Fibroblast of skin of abdomen (primary cell): ENCODE measurements around the gene SMIM24.
"Not testable (repeated sequence)": the region's sequence is repeated elsewhere in the genome, so short reads cannot be mapped to it uniquely, and the experiment has no call there.

Source experiments
- DNase-seq: peaks from one replicate; pipeline ENCODE4 v3.0.0-alpha.2; 2013

The SMIM24 gene

DNA sequence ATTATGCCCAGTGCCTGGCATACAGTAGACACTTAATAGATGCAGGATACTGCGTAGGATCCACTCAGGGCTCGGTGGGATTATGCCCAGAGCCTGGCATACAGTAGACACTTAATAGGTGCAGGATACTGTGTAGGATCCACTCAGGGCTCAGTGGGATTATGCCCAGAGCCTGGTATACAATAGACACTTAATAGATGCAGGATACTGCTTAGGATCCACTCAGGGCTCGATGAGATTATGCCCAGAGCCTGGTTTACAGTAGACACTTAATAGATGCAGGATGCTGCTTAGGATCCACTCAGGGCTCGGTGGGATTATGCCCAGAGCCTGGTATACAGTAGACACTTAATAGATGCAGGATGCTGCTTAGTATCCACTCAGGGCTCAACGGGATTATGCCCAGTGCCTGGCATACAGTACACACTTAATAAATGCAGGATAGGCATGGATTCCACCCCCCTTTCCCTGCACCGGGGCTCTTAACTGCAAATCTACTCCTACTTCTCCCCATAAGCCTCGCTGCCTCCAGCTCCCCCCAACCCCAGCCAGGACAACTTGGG lies 24.9 kb downstream of the SMIM24 start:
- no peak for DNase-seq

DNA sequence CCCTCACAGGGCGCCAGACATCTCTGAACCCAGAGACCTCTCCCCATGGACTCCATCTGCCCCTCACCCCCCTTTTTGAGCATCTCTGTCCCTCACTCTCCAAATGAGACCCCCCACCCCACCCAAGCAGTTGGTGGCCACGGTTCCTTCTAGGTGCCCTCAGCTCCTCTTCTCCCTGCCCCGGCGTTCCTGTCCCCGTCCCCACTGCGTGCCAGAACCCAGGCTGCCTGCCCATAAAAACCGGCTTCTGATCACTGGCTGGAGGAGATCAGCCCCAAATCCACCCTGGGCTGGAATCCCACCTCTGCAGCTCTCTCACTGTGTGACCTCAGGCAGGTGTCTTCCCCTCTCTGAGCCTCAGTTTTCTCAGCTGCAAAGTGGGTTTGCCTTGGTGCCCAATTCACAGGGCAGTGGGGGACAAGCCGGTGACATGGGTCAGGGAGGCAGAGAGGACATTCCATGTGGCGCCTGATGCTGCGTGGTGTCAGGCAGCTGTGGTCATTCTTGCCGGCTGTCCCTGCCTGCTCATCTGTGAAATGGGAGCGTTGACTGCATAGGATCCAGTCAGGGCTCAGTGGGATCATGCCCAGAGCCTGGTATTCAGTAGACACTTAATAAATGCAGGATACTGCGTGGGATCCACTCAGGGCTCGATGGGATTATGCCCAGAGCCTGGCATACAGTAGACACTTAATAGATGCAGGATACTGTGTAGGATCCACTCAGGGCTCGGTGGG lies 25.5 kb downstream of the SMIM24 start:
- no peak for DNase-seq

DNA sequence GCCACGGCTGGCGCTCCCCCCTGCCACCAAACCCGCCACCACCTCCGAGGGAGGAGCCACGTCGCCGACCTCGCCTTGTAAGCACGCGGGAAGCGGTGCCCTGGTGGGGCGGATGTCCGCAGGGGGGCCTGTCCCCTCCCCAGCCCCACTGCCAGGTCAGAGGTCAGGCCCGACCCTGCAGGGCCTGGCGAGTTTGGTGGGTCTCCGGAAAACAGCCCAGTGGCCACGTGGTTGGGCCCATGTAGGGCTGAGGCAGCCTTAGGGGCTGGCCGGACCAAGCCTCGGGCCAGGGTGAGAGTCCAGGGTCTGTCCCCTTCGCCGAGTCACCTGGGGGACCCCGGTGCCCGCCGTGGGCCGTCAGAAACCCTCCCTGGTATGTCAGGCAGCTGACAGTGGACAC lies 26.5 kb downstream of the SMIM24 start:
- no peak for DNase-seq

DNA sequence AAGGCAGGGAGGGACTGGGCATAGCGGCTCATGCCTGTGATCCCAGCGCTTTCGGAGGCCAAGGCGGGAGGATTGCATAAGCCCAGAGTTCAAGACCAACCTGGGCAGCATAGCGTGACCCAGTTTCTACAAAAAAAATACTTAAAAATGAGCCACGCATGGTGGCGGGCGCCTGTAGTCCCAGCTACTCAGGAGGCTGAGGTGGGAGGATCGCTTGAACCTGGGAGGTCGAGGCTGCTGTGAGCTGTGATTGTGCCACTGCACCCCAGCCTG lies 27.4 kb downstream of the SMIM24 start:
- not testable (repeated sequence) for DNase-seq

DNA sequence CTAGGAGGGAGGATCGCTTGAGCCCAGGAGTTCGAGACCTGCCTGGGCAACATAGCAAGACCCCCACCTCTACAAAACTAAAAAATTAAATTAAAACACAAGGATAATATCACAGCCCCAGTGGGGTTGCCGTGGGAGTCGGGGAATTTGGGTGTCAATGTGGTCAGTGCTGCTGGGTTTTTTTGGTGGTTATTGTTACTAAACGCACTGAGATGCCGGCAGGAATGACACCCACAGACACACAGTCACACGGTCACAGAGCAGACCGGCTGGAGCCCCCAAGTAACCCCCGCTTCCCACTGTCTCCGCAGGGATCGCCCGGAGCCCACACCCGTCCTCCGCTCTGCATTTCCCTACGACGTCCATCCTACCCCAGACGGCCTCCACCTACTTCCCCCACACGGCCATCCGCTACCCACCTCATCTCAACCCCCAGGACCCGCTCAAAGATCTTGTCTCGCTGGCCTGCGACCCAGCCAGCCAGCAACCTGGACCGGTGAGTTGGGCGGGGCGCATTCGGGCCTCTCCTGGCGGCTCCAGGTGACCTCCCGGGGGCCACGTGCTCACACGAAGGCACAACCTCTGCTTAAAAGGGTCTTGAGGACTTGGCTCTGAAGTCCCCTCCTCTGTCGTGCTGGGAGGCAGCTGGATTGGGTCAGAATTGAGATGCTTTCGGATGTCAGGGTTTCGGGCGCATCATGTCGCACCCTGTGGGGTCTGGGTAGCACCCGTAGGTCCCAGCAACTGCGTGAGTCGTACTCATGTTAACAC lies 28.0 kb downstream of the SMIM24 start:
- DNase-seq: no peak

DNA sequence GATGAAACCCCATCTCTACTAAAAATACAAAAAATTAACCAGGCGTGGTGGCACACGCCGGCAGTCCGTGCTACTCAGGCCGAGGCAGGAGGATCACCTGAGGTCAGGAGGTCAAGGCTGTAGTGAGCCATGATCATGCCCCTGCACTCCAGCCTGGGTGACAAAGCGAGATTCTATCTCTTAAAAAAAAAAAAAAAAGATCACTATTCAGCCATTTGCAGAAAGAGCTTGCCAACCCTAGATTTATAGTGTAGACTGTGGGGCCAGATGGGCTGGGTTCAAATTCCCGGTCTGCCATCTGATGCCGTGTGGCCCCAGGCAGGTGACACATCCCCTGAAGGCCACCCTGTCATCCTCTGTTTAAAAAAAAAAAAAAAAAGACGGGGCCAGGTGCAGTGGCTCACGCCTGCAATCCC lies 28.9 kb downstream of the SMIM24 start:
- no peak for DNase-seq

DNA sequence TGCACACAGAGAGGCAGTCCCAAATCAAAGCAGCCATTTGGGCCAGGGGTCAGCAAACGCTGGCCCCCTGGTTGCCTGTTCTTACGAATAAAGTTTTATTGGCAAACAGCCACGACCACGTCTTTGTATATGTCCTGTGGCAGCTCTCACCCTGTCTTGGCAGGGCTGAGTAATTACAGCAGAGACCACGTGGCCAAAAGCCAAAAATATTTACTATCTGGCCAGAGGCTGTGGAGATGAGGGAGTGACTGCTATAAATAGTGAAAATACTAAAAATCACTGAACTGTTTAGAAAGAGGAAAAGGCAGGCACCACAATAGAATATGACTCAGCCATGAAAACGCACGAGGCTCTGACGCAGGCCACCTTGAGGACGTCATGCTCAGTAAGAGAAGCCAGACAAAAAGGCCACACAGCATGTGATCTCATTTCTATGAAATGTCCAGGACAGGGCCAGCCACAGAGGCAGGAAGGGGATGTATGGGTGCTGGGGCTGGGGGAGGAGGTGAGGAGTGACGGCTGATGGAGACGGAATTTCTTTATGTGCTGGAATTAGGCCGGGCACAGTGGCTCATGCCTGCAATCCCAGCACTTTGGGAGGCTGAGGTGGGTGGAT lies 29.4 kb downstream of the SMIM24 start:
- DNase-seq: peak; percentile 100

DNA sequence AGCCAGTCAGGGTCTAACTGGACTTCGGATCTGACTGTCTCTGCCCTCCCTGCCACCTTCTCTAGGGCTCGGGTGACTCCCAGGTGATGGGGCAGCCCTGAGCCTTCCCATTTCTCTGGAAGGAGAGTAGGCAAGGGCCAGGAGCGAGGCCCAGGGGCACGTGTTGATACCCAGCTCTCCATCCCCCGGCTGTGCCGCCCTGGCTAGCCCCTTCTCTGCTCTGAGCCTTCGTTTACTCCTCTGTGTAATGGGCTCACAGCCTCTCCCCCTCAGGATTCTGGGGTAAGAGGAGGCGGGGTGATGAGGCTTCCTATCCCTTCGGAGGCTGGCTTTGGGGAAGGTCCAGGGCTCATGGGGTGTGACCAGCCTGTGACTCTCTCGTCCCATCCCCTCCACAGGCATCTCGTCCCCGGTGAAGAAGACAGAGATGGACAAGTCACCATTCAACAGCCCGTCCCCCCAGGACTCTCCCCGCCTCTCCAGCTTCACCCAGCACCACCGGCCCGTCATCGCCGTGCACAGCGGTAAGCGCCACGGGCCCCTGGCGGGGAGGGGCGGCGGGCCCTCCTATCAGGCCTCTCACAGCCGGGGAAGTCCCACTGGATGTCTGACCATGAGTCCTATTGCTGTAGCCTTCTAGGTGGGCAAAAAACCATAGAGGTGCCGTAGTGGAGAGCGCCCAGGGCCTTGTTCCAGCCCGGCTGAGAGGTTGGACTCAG lies 31.6 kb downstream of the SMIM24 start:
- DNase-seq: no peak

DNA sequence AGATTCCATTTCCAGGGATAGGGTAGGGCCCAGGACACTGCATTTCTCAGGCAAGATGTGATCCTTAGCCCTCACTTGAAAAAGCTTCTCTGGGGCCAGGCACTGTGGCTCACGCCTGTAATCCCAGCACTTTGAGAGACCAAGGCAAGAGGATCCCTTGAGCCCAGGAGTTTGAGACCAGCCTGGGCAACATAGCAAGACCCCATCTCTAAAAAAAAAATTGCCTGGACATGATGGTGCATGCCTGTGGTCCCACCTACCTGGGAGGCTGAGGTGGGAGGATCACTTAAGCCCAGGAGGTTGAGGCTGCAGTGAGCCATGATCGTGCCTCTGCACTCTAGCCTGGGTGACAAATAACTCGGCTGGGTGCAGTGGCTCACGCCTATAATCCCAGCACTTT lies 33.7 kb downstream of the SMIM24 start:
- not testable (repeated sequence) for DNase-seq

DNA sequence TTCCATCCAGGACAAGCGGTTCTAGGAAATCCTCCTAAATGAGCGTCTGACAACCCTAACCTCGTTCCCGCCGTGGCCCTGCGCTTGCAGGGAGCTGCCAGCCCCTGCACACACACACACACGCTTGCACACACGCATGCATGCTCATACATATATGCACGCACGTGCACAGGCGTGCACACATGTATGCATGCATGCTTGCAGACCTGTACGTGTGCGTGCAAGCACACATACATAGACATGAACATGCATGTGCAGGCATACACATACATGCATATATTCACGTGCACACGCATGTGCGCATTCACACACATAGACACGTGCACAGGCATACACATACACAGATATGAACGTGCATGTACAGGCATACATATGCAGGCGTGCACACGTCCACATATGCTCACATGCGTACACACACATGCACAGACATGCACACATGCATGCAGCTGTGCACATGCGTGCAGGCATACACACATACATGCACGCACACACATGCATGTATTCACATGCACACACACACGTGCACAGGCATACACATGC lies 35.6 kb downstream of the SMIM24 start:
- DNase-seq: no peak

DNA sequence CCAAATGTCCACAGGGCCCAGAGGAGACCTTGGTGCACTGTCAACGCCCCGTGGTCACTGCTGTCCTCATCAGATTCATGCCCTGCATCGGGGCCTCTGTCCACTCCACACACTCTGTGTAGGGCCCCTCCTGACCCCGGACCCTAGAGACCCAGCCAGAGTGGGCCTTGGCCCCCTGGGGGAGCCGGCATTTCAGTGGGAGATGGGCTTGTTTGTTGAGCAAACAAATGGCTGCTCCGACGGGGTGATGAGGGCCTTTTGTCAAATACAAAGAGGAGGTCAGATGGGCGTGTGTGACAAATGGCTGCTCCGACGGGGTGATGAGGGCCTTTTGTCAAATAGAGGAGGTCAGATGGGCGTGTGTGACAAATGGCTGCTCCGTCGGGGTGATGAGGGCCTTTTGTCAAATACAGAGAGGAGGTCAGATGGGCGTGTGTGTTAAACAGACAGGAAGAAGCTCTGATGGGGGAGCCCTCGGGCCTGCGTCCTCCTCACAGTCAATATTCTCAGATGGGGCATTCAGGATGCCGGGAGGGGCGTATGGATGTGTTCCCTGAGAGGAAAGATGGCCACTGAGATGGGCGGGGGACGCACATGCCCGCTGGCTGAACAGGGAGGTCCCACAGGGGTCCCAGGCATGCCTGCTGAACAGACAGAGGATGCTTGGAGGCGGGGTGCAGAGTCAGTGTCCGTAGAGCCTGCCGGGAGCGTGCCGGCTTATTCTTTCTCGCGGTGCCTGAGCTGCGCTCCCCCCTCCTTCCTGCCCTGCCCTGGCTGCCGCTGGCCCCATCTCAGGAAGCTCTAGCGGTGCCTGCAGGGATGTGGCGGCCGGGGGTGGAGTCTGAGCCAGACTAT lies 36.3 kb downstream of the SMIM24 start:
- DNase-seq: peak; percentile 20

DNA sequence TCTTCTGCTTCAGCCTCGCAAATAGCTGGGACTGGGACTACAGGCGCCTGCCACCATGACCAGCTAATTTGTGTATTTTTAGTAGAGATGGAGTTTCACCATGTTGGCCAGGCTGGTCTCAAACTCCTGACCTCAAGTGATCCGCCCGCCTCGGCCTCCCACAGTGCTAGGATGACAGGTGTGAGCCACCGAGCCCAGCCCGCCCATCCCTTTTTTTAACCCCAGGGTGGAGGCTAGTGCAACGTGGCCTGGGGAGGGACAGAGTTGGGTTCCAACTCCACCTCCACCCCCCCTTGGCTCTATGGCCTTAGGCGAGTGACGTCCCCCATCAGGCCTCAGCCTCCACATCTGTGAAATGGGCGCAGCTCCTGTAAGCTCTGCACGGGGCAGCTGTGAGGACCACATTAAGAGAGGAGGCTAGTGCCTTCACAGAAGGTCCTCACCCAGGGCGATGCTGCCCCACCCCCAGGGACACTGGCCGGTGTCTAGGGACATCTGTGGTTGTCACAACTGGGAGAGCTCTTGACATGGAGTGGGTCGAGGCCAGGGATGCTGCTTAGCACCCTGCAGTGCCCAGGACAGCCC lies 37.7 kb downstream of the SMIM24 start:
- no peak for DNase-seq

DNA sequence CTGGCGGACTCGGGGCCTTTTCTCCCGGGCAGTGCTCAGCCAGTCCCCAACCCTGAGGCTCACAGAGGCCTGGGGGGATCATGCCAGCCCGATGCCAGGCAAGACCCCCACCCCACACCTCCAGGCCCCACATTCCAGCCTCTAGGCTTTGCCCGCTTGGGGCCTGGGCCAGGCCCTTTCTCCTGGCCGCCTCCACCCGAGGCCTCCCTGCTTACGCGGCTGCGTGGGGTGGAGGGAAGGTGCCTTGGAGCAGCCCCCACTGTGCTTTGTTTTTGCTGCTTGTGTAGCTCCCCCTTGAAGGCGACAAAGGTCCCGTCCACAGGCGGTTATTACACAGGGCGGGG lies 38.4 kb downstream of the SMIM24 start:
- no peak for DNase-seq

DNA sequence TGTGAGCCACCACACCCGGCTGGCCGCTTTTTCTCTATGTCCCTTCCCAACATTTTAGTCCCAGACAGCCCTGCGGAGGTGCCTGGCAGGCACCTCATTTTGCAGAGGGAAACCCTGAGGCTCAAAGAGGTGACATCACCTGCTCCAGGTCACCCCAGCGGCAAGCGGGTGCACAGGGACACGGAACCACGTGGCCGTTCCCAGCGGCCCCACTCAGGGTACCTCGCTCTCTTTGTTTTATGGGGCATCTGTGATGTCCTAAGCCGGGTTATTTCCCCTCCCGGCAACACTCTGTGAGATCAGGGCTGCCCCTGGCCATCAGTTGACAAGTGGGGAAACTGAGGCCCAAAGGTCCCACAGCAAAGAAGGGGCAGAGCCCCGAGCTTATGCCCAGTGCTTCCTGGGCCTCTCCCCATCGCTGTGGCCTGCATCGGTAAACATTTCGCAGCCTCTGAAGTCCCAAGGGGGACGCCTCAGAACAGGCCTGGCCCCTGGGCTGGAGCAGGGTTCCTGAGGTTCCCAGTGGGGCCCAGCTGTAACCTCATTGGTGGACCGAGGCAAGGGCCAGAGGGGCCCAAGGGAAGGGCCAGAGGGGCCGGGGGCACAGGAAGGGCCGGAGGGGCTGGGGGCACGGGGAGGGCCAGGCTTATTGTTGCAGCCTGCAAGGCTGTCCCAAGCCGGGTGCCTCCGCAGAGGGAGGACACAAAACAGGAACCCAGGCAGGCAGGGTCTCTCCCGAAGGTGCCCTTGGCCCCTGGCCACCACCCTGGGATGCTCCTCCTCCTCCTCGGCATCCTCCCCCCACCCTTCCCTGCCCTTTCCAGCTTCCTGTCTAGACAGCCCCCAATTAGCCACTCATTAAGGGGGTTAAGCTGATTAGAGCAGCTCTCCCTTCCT lies 39.0 kb downstream of the SMIM24 start:
- DNase-seq: no peak

DNA sequence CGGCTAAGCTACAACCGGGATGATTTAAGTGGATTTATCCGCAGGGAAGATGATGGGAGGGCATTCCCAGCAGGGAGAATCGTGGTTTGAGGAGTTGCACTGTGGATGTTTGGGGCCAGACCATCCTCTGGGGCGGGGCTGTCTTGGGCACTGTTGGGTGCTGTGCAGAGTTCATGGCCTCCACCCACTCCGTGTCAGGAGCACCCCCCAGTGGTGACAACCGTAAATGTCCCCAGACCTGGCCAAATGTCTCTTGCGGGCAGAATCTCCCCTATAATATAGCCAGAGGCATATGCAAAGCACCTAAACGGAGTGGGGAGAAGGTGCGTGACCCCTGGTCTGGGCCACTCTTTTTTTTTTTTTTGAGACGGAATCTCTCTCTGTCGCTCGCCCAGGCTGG lies 40.2 kb downstream of the SMIM24 start:
- DNase-seq: no peak

DNA sequence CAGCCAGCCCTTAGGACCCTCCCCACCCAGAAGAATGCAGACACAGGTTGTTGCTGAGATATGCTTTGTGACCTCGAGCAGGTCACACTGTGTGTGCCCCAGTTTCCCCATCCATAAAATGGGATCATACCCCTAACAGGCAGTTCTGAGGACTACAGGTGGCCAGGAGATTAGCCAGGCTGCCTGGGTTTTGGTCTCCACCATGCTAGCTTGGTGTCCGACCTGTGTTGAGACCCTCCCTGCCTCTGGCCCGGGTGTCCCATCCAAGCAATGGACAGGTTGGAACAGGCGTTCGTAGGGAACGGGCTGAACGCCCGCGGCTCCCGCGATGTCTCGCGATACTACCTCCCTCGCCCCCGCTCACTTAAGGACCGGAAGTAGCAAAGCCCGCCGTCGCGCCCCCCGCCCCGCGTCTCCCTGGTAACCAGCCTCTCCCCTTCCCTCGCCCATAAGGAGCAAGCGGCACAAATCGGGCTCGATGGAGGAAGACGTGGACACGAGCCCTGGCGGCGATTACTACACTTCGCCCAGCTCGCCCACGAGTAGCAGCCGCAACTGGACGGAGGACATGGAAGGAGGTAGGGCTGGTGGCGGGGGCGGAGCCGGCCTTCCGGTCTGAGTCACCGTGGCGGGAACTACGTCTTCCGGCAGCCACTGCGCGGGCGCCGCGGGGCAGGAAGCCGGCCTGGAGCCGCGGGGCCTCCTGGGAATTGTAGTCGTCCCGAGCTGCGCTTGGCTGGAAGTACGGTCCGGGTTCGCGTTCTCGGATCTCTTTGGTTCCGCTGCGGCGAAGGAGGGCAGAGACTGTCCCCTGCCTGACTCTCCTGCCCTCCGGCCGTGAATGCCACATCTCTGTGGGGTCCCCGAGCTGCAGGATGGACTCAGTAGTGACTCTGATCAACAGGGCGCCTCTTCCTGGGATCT lies 45.4 kb downstream of the SMIM24 start:
- peak; percentile 95 for DNase-seq

DNA sequence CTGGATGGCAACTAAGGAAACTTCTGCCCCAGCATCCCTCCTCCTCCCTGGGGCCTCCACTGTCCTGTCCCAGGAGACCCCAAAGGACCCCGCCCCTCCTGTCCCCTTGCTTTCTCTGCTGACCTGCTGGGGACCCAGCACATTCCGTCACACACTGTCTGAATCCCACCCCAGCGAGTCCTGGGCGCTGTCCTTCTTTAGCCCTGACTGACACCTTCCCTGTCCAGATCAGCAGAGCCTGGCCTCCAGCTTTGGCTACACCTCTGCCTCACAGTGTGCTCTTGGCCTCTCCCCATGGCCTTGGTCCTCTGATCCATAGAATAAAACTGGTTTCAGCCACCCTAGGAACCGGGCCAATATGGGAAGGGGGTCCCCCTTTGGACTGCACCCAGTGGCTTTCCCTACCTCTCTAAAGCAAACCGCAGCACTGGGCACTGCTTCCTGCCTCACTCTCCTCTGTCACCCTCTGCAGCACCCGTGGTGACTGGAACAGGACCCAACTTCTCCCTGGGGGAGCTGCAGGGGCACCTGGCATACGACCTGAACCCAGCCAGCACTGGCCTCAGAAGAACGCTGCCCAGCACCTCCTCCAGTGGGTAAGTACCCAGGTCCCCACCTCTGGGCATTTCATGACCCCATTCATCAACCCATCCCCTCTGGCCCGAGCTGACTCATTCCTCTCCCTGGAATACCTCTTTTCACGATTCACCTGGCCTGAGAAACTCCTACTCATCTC lies 46.4 kb downstream of the SMIM24 start:
- no peak for DNase-seq

DNA sequence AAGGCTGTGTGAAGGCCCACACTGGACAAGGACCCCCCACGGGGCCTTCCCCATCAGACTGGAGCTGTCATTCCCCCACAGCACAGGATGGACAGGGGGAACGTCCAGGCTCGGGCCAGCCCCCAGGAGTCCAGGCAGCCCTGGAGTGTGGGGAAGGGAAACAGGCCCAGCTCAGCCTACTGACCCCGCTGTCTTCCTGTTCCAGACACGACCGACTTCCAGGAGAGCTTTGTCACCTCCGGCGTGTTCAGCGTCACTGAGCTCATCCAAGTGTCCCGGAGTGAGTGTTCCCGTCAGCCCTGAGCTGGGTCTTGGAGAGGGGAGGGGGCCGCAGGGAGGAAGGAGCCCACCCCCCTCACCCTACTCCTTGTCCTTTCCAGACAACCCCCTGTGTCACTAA lies 47.0 kb downstream of the SMIM24 start:
- no peak for DNase-seq
